ENCODE data around the gene TMTC1.

TMTC1 gene

GRCh38 chr12:29780084-29780483, 3.7 kb downstream of the TMTC1 start:
- DNase-seq (ENCODE audit: low spot score): no peak

- DNase-seq (ENCODE audit: low spot score): no peak
Observed at GRCh38 chr12:29778531-29778930, 5.2 kb downstream of the TMTC1 start.

- DNase-seq (ENCODE audit: low spot score): no peak
Observed at GRCh38 chr12:29773076-29773475, 10.7 kb downstream of the TMTC1 start.

- no peak for DNase-seq (ENCODE audit: low spot score)
Observed at GRCh38 chr12:29771786-29772185, 12.0 kb downstream of the TMTC1 start.

GRCh38 chr12:29771165-29771564, 12.6 kb downstream of the TMTC1 start:
- DNase-seq (ENCODE audit: low spot score): no peak

DNA sequence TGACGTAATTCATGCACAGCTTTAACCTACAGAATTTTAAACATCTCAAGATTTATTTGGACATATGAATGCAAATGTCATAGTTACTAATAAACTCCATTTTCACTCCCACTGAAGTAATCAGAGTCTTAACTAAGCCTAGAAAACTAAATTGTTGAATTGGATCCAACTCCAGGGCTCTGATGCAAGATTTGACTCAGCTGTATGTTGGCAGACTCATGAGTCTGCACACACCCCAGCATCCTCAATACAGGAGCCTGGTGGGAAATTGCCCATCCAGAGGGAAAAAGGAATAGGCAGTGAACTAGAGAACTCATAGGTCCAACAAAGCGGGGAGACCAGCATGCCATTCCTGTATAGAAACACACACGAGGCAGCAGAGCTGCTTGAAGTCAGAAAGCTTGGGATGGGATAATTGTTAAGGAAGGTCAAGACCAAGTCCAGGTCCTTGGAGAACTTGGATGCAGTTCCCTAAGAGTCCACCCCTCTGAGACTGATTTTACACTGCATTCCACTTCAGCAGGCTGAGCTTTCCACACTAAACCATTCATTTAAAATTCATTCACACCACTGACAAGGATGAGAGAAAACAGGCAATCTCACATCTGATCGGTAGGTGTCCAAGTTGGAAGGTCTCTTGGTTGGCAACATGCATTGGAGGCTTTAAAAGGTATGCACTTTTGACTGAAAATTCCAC, 14.4 kb downstream of the TMTC1 start:
- no peak for DNase-seq (ENCODE audit: low spot score)

GRCh38 chr12:29768372-29768771, 15.4 kb downstream of the TMTC1 start:
- no peak for DNase-seq (ENCODE audit: low spot score)

GRCh38 chr12:29763301-29763683, 20.4 kb downstream of the TMTC1 start:
- no peak for DNase-seq (ENCODE audit: low spot score)

DNA sequence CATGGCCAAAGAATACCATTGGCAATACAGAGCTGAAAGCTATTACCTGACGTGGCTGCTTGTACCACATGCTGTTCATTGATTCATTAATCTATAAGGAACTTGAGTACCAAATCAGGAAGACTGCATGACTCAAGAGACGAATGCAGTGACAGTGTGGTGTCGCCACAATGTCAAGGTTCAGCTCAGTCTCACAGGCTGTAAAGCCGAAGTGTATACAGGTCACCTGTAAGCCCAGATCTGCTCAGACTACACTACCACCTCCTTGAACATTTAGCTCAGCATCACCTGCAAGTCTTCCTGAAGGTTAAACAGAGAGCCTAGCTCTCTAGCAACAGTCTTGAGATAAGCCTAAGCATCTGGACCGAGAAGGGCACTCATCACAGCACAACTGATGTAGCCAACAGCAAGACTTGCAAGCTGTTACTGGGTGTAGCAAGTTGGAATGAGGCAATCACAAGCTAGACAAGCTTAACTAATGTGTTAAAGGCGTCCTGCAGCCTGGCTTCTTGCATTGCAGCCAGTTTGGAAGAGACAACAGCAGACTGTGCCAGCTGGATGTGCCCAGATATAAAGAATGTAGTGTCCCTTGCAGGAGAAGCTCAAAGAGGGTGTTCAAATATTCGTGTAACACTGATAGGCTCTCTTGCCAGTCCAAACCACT, 21.0 kb downstream of the TMTC1 start:
- DNase-seq (ENCODE audit: low spot score): no peak

GRCh38 chr12:29759950-29760349, 23.8 kb downstream of the TMTC1 start:
- no peak for DNase-seq (ENCODE audit: low spot score)

DNA sequence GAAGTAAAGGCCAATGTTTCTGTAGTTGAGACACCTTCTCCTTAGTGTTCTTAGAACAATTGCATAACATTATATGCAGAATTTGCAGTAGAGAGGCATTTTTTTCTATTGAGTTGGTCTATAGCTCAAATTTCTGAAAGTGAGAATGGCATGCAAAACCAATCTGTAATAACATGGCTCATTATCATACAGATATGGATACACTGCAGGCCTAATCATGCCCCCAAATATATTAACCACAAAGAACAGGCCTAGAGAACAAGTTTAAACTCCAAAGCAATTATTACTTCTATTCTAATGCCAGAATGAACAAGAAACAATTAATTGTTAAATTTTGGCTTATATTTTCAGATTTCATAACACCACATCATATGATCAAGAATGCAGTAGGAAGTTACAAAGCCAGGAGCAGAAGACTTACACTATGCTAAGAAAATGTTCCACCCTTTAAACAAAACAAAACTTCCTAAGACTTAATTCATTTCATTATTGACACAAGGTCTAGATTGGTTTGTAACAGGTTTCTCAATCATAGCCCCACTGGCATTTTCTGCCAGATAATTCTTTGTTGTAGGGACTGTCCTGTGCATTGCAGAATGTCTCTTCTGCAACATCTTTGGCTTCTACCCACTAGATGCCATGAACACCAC, 26.9 kb downstream of the TMTC1 start:
- DNase-seq (ENCODE audit: low spot score): no peak

- no peak for DNase-seq (ENCODE audit: low spot score)
Observed at GRCh38 chr12:29754235-29755189, 29.2 kb downstream of the TMTC1 start.

DNA sequence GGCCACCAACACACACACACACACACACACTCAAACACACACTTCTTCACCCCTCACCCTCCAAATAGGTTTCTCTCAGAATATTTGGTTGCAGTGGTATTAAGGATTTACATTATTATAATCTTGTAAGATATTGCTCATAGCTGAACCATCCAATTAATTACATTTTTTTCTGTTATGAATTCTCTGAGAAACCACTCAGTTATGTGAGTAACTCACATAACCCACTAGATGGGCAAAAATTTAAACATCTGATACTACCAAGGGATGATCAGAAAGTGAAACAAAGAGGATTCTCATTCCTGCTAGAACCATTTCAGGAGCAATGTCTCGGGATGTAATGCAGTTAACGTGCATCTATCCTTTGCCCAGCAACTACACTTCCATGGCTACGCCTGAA, 31.6 kb downstream of the TMTC1 start:
- no peak for DNase-seq (ENCODE audit: low spot score)

GRCh38 chr12:29751676-29752075, 32.1 kb downstream of the TMTC1 start:
- DNase-seq (ENCODE audit: low spot score): no peak

GRCh38 chr12:29750928-29751220, 32.9 kb downstream of the TMTC1 start:
- no peak for DNase-seq (ENCODE audit: low spot score)

DNA sequence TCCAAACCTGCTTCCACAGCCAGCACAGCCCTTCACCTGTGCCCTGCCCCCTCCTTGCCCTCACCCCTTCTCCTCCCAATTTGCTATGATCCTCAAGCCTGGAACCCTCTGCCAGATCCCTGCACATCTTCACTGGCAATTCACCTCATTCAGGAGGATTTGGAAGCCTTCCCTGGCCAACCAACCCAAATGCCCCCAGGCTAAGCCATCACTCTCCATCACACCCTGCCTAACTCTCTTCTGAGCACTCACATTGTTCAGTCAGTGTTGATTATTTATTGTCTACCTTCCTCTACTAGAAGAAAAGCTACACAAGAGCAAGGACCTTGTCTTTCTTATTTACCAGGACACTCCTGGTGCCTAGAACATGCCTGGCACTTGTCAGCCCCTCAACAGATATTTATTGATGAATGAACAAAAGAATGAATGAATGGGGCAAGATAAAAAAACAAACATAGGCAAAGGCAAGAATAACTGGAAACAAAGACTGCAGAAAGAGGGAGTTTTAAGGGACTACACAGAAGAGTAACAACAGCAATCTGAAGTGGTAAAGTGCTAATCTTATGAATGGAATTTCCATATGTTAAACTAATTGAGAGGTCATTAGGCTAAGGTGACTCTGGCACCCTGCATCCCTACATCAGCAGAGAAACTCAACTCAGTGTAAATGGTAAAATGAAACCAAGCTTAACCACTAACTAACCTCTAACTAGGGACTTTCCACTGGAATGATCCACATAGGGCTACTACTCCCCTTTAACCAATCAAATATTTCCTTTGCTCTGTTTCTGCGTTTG, 33.4 kb downstream of the TMTC1 start:
- DNase-seq (ENCODE audit: low spot score): no peak

GRCh38 chr12:29744365-29744764, 39.4 kb downstream of the TMTC1 start:
- DNase-seq (ENCODE audit: low spot score): no peak

- DNase-seq (ENCODE audit: low spot score): no peak
Observed at GRCh38 chr12:29743801-29744200, 39.9 kb downstream of the TMTC1 start.

- no peak for DNase-seq (ENCODE audit: low spot score)
Observed at GRCh38 chr12:29743077-29743476, 40.7 kb downstream of the TMTC1 start.

GRCh38 chr12:29742646-29743045, 41.1 kb downstream of the TMTC1 start:
- DNase-seq (ENCODE audit: low spot score): no peak

DNA sequence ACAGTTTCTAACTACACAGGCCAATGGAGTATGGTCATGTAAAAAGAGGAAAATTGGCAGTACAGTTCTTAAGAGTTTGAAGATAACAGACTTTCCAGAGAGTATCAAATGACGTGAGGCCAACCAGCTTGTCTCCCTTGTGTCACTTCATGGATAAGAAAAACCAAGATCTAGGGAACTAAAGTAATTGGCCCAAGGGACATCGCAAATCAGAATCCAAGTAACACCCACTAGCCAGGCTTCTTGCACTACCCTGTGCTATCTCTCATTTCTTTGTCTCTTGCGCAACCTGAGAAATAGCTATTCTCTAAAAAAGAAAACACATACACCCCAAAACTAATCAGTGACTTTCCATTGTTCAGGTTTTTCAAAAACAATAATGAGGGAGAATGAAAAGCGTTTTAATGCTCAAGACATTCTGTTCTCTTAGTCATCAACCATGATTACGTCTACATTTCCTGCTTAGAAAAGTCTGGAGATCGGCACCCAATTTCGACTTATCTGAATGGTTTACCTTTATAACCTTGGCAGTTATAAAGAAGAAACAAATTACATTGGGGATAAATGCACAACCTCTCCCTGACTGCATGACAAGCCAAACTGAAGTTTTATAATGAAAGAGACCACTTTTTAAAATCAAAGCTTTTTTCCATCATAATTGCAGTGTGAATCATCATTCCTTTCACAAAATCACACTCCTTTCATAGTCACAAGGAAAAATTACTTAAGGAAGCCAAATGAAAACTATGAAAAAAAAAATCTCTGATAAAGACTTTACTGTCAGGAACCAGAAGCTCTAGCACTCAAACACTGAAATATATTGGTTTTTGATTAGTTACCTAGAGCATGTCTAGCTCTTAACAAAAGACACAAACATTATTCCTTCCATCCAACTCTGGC, 42.1 kb downstream of the TMTC1 start:
- no peak for DNase-seq (ENCODE audit: low spot score)

All from hematopoietic multipotent progenitor cell treated with erythropoietin and hydrocortisone succinate and interleukin-3 and kit ligand, for 15 days (in vitro differentiated cells).